22Rv1 (cell line): ENCODE measurements around the gene THNSL1.
"Not testable (repeated sequence)": the region's sequence is repeated elsewhere in the genome, so short reads cannot be mapped to it uniquely, and the experiment has no call there.

Source experiments
- H3K27ac ChIP-seq: fragments of 450-650 bp; 2 replicates; pipeline ENCODE4 v1.5.1; 2017
- ZFX ChIP-seq: fragments of 450-650 bp; IDR thresholded peaks from 2 replicates; pipeline ENCODE4 v1.6.1; 2017; ENCODE audit warnings: antibody characterized with exemption, borderline replicate concordance
- TF ChIP-seq, protein P1 (sequence below): fragments of 450-650 bp; IDR thresholded peaks from 2 replicates; pipeline ENCODE4 v1.5.1; 2017; ENCODE audit warnings: mild to moderate bottlenecking

Gene THNSL1, protein sequence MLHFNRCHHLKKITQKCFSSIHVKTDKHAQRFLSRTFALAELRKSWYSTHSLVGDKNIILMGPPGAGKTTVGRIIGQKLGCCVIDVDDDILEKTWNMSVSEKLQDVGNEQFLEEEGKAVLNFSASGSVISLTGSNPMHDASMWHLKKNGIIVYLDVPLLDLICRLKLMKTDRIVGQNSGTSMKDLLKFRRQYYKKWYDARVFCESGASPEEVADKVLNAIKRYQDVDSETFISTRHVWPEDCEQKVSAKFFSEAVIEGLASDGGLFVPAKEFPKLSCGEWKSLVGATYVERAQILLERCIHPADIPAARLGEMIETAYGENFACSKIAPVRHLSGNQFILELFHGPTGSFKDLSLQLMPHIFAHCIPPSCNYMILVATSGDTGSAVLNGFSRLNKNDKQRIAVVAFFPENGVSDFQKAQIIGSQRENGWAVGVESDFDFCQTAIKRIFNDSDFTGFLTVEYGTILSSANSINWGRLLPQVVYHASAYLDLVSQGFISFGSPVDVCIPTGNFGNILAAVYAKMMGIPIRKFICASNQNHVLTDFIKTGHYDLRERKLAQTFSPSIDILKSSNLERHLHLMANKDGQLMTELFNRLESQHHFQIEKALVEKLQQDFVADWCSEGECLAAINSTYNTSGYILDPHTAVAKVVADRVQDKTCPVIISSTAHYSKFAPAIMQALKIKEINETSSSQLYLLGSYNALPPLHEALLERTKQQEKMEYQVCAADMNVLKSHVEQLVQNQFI

DNA sequence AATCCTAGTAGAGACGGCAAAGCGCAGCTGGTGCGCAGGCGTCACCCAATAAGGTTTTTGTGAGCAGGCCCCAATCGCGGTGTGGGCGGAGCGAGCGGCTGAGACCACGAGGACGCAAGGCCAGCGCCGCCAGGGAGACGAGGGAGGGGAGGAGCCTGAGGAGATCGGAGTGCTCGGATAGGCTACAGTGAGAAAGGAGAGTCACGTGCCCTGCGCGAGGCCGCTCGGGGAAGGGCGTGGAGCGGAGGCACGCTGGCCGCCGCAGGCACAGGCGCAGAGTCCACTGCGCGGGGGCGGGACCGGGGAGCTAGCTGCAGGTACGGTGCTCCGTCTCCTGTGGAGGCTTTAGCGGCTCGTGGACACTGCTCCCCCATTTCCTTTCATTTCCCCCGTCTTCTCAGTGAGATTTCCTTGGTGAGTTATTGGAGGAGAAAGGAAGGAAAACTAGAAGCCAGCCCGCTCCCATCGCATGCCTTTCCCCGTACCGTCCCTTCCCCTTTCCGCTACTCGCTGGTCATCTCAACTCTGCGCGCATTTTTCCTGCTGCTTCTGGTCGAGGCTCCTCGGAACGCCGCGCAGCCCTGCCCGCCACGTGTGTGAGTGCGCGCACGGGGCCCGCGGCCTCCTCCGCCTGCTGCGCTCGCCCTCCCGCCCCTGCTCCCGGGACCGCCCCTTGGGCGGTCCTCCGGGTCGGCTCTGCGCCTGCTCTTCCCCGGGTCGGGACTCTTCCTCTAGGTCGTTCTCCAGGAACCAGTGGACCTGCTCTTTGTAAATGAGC, at the start of gene THNSL1:
THNSL1 (plus strand) TSS at position 237 of the 778 bp plus-strand sequence. CDS start 6,612 bp downstream, outside the sequence.
- TF ChIP-seq, protein P1, sequence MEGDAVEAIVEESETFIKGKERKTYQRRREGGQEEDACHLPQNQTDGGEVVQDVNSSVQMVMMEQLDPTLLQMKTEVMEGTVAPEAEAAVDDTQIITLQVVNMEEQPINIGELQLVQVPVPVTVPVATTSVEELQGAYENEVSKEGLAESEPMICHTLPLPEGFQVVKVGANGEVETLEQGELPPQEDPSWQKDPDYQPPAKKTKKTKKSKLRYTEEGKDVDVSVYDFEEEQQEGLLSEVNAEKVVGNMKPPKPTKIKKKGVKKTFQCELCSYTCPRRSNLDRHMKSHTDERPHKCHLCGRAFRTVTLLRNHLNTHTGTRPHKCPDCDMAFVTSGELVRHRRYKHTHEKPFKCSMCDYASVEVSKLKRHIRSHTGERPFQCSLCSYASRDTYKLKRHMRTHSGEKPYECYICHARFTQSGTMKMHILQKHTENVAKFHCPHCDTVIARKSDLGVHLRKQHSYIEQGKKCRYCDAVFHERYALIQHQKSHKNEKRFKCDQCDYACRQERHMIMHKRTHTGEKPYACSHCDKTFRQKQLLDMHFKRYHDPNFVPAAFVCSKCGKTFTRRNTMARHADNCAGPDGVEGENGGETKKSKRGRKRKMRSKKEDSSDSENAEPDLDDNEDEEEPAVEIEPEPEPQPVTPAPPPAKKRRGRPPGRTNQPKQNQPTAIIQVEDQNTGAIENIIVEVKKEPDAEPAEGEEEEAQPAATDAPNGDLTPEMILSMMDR: no peak
- no peak for TF ChIP-seq ZFX
- peak within 1 kb of the TSS; percentile 97 for H3K27ac ChIP-seq

DNA sequence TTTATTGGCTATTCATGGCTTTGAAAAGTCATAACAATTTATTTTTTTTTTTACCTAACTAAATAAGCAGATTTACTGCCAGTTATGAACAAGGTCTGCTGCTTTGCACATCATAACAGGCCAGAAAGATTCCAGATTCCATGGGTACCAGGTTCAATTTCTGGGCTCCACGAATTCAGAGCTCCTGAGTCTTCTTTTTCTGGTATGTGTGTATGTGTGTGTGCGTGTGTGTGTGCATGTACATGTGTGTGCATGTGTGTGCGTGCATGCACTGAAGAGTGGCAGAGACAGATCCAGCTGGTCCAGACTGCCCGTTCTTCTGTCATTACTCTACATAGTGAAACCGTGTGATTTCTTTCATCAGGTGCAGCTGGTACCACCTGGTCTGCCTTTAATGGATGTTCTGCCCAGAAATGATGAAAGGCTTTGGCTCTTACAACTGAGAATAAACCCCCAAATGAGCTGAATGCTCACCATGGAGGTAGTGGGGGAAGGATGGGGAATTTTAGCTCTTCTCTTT, 49.4 kb upstream of the THNSL1 start:
- TF ChIP-seq, protein P1: no peak
- TF ChIP-seq ZFX: no peak
- H3K27ac ChIP-seq: no peak overlapping the region

GRCh38 chr10:24968349-24968748, 48.1 kb upstream of the THNSL1 start:
- no peak overlapping the region for H3K27ac ChIP-seq
- no peak for TF ChIP-seq ZFX
- TF ChIP-seq, protein P1: no peak

GRCh38 chr10:24968951-24969350, 47.5 kb upstream of the THNSL1 start:
- H3K27ac ChIP-seq: not testable (repeated sequence)

DNA sequence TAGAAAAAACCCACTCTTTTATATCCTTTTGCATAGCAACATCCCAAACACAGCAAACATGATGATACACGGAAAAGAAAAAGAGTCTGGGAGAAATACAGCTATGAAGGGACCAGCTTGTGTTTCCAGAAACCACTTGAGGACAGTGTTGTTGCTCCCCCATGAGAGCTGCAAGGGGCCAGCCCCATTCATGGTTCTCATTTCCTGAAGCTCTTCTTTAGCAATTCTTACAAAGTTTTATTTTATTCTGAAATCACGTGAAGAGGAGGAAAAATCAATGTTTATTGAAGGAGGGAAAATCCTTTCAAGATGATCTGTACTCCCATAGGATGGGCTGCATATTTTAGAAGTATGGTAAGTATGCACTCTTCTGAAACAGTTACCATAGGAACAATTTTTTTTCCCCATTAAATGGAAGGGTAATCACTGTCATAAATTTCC, 46.6 kb upstream of the THNSL1 start:
- TF ChIP-seq ZFX: no peak
- TF ChIP-seq, protein P1: no peak
- no peak overlapping the region for H3K27ac ChIP-seq

GRCh38 chr10:24971374-24971773, 45.0 kb upstream of the THNSL1 start:
- no peak overlapping the region for H3K27ac ChIP-seq
- no peak for TF ChIP-seq ZFX
- TF ChIP-seq, protein P1: no peak

- TF ChIP-seq, protein P1: no peak
- no peak for TF ChIP-seq ZFX
- H3K27ac ChIP-seq: no peak overlapping the region
Measured at GRCh38 chr10:24973163-24973562, 43.2 kb upstream of the THNSL1 start.
